Activated CD4-positive, CD25-positive, alpha-beta regulatory T cell treated with anti-CD3 and anti-CD28 coated beads, Interleukin-2, amount 50 U/mL, for 24 hours (primary cell): Measurements from ENCODE around the gene DPF3.

Source experiments
- ATAC-seq, 2 donors: fragments of 150-1000 bp; cut with Tn5 transposase; one replicate each; pipeline ENCODE4 v1.10.0; 2021; ENCODE audit warnings: mild to moderate bottlenecking in 1 of 2, moderate library complexity in 1 of 2

Gene DPF3

DNA sequence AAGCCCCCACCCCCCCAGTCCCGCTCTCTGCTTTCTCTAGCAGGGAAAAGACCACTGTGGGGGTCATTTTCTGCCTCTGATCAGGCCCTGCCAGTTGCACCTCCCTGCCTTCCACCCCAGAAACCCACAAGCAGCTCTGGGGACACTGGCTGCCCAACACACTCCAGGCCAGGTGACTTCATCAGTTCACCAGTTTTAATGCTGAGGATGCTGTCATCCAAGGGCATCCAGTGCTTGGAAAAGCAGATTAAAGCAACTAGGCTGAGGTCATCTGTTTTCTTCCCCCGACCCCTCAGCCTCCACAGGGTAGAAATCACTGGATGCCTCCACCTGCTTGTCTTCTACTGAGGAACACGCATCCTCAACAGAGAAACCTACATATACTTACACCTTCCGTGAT lies 282.4 kb downstream of the DPF3 start:
- ATAC-seq, result no peak

DNA sequence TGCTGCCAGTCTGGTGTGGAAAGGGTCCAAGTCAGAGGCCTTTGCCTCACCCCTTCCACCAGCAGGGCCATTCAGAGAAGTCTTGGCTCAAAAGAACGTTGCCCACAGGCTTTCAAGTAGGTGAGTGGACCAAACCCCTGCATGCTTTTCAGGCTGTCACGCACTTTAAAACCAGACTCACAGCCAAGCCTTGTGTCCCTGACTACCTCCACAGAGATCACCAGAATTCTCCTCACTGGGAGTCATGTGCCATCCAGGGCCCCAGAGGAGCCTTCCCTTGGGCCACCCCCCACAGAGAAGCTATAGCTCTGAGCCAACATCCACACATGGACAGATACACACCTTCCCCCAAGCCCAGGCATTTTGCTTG lies 283.1 kb downstream of the DPF3 start:
- no peak for ATAC-seq

DNA sequence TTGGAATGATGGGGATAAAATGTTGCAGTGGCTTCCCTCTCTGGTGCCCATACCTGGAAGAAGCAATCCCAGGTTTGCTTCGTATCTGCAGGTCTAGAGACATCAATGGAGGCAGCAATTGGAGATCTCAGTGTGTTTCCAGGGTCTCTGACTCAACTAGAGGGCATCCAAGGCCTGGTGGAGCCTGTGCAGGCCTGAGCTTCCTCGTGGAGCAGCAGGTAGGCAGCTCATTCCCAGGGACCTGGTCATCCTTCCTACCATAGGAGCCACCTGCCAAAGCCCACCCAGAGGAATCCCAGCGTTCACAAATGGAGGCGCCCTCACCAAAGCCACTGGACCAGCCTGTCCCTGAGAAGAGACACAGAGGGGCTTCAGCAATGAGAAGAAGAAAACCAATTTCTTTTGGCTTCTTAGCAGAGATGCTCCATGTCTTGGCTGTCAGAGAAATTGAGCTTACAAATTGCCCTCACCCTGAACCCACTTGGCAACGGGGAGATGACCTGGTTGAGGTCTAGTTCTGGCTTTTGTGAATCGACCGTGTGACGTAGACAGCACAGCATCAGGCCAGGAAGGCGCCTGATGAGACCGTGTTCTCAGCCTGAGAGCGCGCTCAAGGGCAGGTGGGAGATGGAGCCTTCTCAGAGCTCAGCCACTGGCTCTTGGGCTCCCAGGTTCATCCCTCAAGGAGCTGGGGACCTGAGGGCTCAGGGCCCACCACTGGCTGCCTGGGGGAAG lies 283.6 kb downstream of the DPF3 start:
- no peak for ATAC-seq

DNA sequence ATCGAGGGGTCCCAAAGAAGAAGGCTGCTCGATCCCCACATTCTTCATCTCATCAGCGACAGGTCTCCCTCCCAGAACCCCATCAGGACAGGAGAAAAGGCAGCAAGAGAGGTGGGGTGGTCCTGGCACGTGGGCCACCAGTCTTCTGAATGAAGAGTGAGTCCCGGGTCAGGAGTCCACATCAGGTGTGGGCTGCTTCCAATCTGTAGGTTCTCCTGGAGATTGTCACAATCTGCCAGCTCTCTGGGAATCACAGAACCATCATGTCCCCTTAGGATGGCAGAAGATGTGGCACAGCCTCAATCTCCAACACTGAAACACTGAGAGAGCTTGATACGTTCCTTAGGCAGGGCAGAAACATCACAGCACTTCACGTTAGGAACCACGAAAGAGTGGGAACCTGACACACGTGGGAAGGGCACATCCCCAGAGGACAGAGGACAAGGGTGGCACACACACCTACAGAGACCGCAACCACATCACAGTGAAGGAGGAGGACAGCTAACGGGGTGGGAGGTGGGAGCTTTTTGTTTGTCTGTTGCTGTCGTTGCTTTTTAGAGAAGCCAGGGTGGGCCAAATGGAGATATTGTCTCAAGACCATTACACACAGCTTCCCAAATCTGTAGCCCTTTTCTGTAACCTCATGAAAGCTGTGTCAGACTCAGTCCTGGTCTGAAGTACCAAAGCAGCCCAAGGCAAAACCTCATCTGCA lies 284.5 kb downstream of the DPF3 start:
- ATAC-seq, result no peak

- ATAC-seq, result no peak
These were observed 285.3 kb downstream of the DPF3 start for GRCh38 chr14:72608391-72609204.

DNA sequence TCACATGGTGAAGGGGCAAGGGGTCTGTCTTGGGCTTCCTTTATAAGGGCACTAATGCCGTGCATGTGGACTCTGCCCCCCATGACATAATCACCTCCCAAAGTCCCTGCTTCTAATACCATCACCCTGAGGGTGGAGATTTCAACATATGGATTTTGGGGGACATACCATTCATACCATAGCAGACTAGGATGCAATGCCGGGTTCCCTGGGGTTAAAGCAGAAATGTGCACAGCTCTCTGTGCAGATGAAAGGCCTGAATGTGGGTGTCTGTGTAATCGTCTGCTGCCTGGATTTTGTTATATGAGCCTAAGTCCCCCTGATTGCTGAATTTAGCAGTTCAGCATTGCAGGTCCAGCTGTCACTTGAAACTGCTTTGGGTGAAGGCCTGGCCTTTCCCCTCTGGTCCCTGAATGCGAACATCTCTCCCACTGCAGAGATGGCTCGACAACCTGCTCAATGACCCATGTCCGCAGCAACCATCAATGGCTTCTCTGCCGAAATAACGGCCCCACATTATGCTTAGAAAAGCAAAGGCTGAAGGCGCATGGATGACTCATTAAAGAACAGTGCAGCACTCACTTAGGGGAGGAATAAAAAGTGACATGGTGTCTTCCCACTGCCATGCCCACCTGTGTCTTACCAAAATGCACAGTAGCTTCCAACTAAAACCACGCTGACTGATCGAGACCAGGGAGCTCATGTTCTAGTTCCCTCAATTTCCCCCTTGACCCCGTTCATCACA lies 286.3 kb downstream of the DPF3 start:
- no peak for ATAC-seq

DNA sequence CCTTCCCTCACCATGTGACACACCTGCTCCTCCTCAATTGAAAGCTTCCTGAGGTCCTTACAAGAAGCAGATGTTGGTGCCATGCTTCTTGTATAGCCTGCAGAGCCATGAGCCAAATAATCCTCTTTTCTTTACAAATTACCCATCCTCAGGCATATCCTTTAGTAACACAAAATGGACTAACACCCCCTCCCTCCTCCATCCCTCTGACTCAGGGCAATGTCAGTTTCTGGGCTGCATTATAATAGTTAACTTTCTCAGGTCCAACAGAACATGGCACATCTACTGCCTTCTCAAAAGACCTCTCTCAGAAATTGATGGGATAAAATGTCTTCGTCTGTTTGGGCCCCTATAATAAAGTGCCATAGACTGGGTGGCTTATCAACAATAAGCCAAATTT lies 287.0 kb downstream of the DPF3 start:
- no peak for ATAC-seq

- ATAC-seq, result no peak
These were observed 288.0 kb downstream of the DPF3 start for GRCh38 chr14:72605921-72606220.

DNA sequence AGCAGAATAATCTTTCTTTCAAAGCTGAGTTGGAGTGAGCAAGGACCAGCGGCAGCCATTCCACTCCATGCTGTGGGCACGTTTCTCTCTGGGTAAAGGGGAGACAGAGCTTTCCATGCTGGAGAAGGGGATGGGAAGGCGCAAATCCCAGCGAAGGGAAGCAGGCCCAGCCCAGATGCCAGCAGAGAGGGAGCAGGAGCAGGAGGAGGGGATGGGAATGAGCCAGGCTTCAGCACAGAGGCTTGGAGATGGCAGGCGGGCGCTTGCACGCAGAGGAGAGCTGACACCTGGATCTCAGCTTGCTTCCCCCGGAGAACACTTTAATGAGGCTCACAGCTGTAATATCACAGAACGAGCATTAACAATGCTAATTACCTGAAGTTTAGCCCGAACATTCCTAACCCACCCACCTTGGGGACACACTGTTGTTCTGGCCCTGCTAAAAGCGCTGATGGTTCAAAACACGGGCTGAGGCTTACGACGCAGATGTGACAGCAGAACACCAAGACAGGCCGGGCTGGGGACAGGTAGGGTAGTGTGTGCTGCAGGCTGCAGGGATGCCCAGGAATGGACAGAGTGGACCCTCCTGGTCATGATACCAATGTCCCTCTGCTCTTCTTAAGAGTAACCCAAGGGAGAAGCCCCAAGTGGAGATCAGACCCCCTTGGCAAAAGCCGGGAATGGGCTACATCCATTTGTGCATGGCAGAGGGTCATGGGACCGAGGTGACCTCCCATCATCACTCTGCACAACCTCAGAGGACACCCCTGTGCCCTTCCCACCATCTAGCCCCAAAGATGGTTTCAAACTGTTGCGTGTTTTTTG lies 288.6 kb downstream of the DPF3 start:
- ATAC-seq, result no peak

GRCh38 chr14:72604133-72604532 lies 289.8 kb downstream of the DPF3 start:
- ATAC-seq, result no peak

GRCh38 chr14:72603639-72604038 lies 290.3 kb downstream of the DPF3 start:
- ATAC-seq, result no peak

- no peak for ATAC-seq
These were observed 293.2 kb downstream of the DPF3 start for GRCh38 chr14:72600551-72601330.

DNA sequence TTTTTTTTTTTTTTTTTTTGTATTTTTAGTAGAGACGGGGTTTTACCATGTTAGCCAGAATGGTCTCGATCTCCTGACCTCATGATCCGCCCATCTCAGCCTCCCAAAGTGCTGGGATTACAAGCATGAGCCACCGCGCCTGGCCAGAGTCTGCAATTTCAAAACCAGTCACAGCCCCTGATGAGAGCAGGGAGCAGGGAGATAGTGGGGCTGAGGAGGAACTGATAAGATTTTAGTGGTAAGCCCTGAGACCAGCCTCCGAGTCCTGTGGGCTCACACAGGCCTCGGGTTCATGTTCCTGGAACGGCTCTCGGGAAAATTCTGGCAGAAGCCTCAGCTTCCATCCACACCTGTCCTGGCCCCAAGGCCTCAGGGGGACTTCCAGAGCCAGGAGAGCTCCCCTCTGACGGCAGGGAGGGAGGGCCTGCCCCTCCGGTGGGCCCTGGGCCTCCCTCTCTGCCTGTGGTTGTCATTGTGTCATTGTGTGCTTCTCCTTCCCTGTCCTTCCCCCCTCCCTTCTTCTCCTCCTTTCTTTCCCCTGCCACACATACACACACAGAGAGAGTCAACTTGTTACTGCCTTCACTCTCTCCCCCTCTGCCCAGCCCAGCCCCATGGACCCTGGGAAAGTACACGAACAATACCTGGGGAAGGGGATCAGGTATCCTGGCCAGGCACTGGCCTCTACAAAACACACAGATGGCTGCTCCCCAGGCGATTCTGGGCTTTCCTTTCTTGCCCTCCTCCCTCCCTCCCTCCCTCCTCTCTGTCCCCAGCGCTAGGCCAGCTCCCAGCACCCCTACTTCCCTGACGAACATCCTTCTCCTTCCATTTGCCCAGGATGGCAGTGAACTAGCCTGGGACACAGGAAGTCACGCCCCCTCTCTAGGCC lies 294.1 kb downstream of the DPF3 start:
- no peak for ATAC-seq

DNA sequence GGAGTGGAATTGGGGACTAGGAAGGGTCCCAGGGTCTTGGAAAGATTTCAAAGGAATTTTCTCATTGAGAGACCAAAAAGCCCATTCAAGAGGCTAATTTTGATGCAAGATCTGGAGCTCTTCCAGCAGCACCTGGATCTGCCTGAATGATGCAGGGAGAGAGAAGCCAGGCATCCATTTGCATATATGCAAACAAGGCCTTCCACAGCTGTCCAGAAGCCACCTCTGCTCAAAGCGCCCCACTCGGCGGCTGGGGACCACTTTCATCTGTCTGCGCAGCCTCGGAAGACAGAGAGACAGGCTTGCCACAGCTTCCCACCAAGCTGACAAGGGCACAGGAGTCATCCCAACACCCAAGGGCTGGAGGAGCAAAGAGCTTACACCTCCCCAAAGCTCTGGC lies 295.6 kb downstream of the DPF3 start:
- no peak for ATAC-seq

DNA sequence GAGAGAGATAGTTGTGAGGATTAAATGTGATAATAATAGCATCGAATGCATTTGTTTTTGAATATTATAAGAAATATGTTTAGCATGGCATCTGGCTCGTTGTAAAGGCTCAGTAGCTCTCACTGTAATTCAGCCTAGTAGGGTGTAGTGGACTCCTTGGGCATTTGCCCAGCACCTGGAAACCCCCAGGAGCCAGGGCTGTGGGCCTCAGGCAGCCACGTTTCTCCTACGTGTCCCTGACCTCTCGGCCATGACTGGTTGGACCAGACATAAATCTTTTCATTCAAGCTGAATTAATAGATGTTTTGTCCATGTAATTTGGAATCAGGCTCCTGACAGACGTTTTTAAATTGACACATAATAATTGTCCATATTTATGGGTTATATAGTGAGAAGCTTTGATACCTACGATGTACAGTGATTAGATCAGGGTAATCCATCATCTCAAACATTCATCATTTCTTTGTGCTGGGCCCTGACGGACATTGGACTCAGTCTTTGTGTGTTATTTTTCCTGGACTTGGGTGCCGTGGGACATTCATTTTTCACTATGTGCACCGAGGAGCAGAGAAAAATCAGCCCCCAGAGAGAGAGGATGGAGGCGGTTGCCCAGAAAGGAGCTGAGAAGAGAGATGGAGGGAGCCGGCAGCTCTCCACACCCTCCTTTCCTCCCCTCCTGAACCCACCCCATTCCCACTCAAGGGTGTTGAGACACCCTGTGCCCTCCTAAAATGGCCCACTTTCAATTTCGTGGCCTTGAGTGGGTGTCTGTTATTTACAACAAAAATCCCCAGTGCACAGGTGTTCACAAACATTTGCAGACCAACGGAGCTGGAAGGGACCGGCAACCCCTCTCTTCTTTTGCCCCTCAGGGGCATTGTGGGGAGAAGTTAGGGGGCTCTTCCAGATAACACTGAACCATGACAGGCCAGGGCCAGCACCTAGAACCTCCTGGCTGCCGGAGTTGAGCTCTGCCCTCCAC lies 296.4 kb downstream of the DPF3 start:
- no peak for ATAC-seq

DNA sequence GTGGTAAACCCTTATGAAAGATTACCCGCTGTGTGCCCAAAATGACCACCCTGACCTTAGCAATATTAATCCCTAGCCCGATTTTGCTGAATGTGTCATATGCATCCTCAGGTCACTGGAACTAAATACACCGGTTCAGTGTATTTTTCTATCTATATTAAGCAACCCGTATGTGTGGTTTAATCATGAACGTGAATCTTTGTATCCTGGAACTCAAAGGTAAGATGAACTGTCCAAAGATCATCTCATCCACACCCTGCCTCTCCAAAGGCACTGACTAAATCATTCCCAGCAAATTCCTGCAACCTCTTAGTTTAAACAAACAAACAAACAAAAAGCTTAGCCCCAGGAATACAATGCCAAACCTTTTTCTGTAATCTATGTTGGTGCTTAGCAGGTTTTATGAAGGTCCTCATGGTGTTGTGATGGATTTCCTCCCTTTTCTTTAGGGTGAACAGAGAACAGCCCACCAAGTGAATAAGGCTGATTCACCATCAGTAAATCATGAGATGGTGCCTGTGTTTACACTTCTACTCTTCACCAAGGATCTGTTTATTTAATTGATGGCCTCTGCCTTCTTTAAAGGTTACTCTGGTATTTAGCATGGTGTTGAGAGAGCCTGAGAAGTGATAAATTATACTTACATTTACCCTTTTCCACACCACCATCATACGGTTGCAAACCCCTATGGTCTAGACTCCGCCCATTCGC lies 298.6 kb downstream of the DPF3 start:
- ATAC-seq, result no peak

GRCh38 chr14:72594099-72594901 lies 299.6 kb downstream of the DPF3 start:
- peak; percentile 97 to 98 for ATAC-seq

GRCh38 chr14:72591391-72591790 lies 302.5 kb downstream of the DPF3 start:
- ATAC-seq, result no peak
